Measurements from ENCODE around the gene FAM120A. TPM values are rescaled to one million over a fixed set of nuclear protein-coding genes. Genes with fewer than 3 reads are reported as not detected.

FAM120A gene
- total and polyA plus RNA-seq, 9 of the 15 experiments (the other 6 are each of a cell fraction or from before 2014, with no cell fraction given) = 8.7 to 71.0 (median 42.2) TPM

- TF ChIP-seq CREB1 (IDR thresholded peaks at IDR 0.05) (no peak; the same call in 1 of the 2 replicates), CREB1 (CRISPR knock-in tag; IDR thresholded peaks at IDR 0.05) (no peak), ELF4 (CRISPR knock-in tag; IDR thresholded peaks at IDR 0.05) (peak; percentile 65), ZNF354B (CRISPR knock-in tag; IDR thresholded peaks at IDR 0.05) (no peak), RBM17 (IDR thresholded peaks at IDR 0.05; ENCODE audit: borderline replicate concordance, low read depth, low read length) (no peak), HES1 (IDR thresholded peaks at IDR 0.05; ENCODE audit: low read depth) (no peak), NRF1 (conservative IDR thresholded peaks at IDR 0.05 in 1 of 2, IDR thresholded peaks at IDR 0.05 in 1 of 2) (peak; percentile 76 to 81), EWSR1 (IDR thresholded peaks at IDR 0.05; ENCODE audit: borderline replicate concordance, low read depth, partially characterized antibody) (no peak), ERF (CRISPR knock-in tag; IDR thresholded peaks at IDR 0.05) (0 out of 2 replicates have a peak, but pooled peaks have one; percentile 70), BHLHE40 (IDR thresholded peaks at IDR 0.05; ENCODE audit: low read length) (peak; percentile 16; the same call in 1 of the 2 replicates), SRF (CRISPR knock-in tag; IDR thresholded peaks at IDR 0.05) (no peak), SMAD1 (IDR thresholded peaks at IDR 0.05; ENCODE audit: low read depth, low read length, partially characterized antibody) (peak; percentile 93), ID3 (CRISPR knock-in tag; IDR thresholded peaks at IDR 0.05) (no peak), ID3 (tag; IDR thresholded peaks at IDR 0.05) (peak; percentile 83; the same call in 1 of the 2 replicates), ATF7 (IDR thresholded peaks at IDR 0.05) (peak; percentile 57; the same call in 1 of the 2 replicates)
- TF ChIP-seq, protein P1, sequence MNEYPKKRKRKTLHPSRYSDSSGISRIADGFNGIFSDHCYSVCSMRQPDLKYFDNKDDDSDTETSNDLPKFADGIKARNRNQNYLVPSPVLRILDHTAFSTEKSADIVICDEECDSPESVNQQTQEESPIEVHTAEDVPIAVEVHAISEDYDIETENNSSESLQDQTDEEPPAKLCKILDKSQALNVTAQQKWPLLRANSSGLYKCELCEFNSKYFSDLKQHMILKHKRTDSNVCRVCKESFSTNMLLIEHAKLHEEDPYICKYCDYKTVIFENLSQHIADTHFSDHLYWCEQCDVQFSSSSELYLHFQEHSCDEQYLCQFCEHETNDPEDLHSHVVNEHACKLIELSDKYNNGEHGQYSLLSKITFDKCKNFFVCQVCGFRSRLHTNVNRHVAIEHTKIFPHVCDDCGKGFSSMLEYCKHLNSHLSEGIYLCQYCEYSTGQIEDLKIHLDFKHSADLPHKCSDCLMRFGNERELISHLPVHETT (CRISPR knock-in tag; conservative IDR thresholded peaks at IDR 0.05 in 1 of 2, IDR thresholded peaks at IDR 0.05 in 1 of 2) = peak in 1 of 2 experiments; percentile 72; a peak in 2 of 4 replicates
These were observed 1.8 kb downstream of the FAM120A start, which contains the start of gene FAM120AOS (continued) for GRCh38 chr9:93453047-93453914.
